Lung (tissue), 12 donors: Measurements from ENCODE around the gene DNAL4. TPM values are rescaled to one million over a fixed set of nuclear protein-coding genes. Genes with fewer than 3 reads are reported as not detected.

Source experiments
- ATAC-seq: fragments of 200-7000 bp; cut with Tn5 transposase; one replicate; pipeline ENCODE4 v1.9.1; 2020; ENCODE audit warnings: moderate number of reproducible peaks; ENCODE audit not compliant: insufficient read depth, low FRiP score
- DNase-seq, 3 donors: peaks; one replicate each; pipeline ENCODE4 v3.0.0-alpha.2; 2013 to 2017
- H3K27ac ChIP-seq, 2 donors: one replicate each; pipeline ENCODE4 v1.5.1; 2013; ENCODE audit warnings: mild to moderate bottlenecking in 2 of 2, moderate library complexity in 2 of 2, control low read depth in 1 of 2, inconsistent platforms in 1 of 2, low read depth in 1 of 2, low read length in 1 of 2
- H3K27me3 ChIP-seq, 3 donors: one replicate each; pipeline ENCODE4 v1.5.1; 2013; ENCODE audit warnings: low read length in 2 of 3; ENCODE audit not compliant: control insufficient read depth in 3 of 3, insufficient read depth in 3 of 3
- H3K36me3 ChIP-seq, 4 donors: one replicate each; pipeline ENCODE4 v1.5.1; 2013; ENCODE audit warnings: low read length in 4 of 4, mild to moderate bottlenecking in 1 of 4, moderate library complexity in 1 of 4; ENCODE audit not compliant: control insufficient read depth in 4 of 4, insufficient read depth in 4 of 4
- H3K4me1 ChIP-seq, 5 donors: one replicate each; pipeline ENCODE4 v1.5.1; 2013; ENCODE audit warnings: low read length in 5 of 5, mild to moderate bottlenecking in 2 of 5, moderate library complexity in 1 of 5; ENCODE audit not compliant: control insufficient read depth in 5 of 5, insufficient read depth in 5 of 5
- H3K4me3 ChIP-seq: one replicate; pipeline ENCODE4 v1.5.1; 2013; ENCODE audit warnings: mild to moderate bottlenecking, control low read depth, moderate library complexity
- H3K9ac ChIP-seq, 2 donors: one replicate each; pipeline ENCODE4 v1.5.1; 2013; ENCODE audit warnings: low read length in 2 of 2, control low read depth in 1 of 2; ENCODE audit not compliant: insufficient read depth in 1 of 2
- H3K9me3 ChIP-seq, 4 donors: one replicate each; pipeline ENCODE4 v1.5.1; 2013; ENCODE audit warnings: low read length in 3 of 4, mild to moderate bottlenecking in 1 of 4, moderate library complexity in 1 of 4; ENCODE audit not compliant: control insufficient read depth in 4 of 4, insufficient read depth in 3 of 4
- WGBS, 2 donors: extraction: QIAGEN DNeasy Blood & Tissue Kit; methylation state at CpG; one replicate each; pipeline ENCODE4 v1.1.7; 2013; 5-methylcytosine and 5-hydroxymethylcytosine counted together
- polyA plus RNA-seq, 2 donors: library from polyadenylated mRNA; stranded (reverse); fragments of 200-250 nt; gene quantifications; one replicate each; pipeline ENCODE4 v1.2.1, GENCODE V29; 2013
- total RNA-seq, 2 donors: library from RNA; depleted of rRNA in 1 of 2; stranded (reverse); fragments of >200 nt in 1 of 2; gene quantifications; one replicate each; pipeline ENCODE4 v1.2.1, GENCODE V29; 2014 to 2021
- TF ChIP-seq, protein P1 (sequence below): IDR thresholded peaks from 2 replicates; pipeline ENCODE4 v1.5.1; 2012; ENCODE audit warnings: mild to moderate bottlenecking; ENCODE audit errors: control extremely low read depth, extremely low read depth
- donor health status: control.
- donor health status: control.
- donor health status: Bipolar disorder and iron deficiency.
- donor health status: healthy.
- donor health status: DM: yes; HTN: yes; CAD: no.

Gene DNAL4
- total and polyA plus RNA-seq, 4 donors, result 22.2 to 29.0 (median 26.3) TPM

DNA sequence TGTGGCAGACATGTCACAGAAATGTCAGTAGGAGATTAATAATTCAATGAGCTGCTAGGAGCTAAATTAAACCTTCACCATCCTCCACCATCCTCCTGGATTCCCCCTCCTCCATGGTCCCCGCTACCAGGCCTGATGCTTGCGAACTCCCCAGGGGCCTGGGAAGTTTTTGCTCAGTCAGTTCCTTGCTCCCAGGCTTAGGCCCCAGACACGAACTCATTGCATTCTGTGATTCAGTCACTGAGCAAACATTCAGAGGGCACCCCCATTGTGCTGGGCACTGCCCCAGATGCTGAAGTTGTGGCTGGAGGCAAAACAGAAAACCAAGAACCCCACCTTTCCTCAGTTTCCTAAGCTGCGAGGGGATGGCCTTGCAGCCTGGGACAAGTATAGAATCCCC, 35.5 kb upstream of the DNAL4 start:
- H3K9me3 ChIP-seq, result no peaks in the 10 kb centered on the region
- H3K36me3 ChIP-seq, result no peaks in the 10 kb centered on the region
- no peak overlapping the region for H3K27ac ChIP-seq
- ATAC-seq (no peak), DNase-seq (no peak)
- TF ChIP-seq, protein P1, sequence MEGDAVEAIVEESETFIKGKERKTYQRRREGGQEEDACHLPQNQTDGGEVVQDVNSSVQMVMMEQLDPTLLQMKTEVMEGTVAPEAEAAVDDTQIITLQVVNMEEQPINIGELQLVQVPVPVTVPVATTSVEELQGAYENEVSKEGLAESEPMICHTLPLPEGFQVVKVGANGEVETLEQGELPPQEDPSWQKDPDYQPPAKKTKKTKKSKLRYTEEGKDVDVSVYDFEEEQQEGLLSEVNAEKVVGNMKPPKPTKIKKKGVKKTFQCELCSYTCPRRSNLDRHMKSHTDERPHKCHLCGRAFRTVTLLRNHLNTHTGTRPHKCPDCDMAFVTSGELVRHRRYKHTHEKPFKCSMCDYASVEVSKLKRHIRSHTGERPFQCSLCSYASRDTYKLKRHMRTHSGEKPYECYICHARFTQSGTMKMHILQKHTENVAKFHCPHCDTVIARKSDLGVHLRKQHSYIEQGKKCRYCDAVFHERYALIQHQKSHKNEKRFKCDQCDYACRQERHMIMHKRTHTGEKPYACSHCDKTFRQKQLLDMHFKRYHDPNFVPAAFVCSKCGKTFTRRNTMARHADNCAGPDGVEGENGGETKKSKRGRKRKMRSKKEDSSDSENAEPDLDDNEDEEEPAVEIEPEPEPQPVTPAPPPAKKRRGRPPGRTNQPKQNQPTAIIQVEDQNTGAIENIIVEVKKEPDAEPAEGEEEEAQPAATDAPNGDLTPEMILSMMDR, result no peak
- no peaks in the 10 kb centered on the region for H3K27me3 ChIP-seq
- H3K4me1 ChIP-seq, result peaks cover 0 to 16% (median 0%) of the 10 kb centered on the region in 5 donors
- H3K4me3 ChIP-seq, result no peak overlapping the region
- 84 to 89% methylated on average over 4 of the region's 4 CpGs for WGBS, 2 donors
- H3K9ac ChIP-seq, result no peak overlapping the region

DNA sequence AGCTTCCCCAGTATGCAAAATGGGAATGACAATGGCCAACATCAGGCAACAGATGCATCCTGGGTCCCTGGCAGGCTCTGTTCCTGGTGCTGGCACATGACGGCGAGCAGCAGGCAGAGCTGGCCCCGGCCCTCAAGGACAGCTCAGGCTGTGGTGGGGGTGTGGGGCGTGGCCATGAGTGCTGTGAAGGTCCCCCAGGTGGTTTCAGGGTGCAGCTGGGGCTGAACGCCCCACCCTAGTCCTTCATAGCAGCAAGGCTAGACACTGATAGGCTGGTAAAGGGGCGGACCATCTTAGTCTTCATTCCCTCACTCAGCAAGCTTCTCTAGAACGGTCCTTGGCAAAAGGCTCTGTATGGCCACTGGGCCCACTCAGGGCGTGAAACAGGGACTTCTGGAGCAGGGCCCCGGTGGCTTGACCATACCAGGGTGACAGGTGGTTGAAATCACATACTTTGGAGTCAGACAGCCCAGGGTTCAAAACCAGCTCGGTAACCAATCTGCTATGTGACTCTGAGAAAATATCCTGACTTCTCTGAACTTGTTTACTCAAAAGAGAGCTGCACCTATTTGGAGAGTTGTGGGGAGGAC, 34.8 kb upstream of the DNAL4 start:
- no peaks in the 10 kb centered on the region for H3K9me3 ChIP-seq
- H3K9ac ChIP-seq, result no peak overlapping the region
- no peak overlapping the region for H3K4me3 ChIP-seq
- H3K27ac ChIP-seq, result no peak overlapping the region
- no peaks in the 10 kb centered on the region for H3K36me3 ChIP-seq
- peaks cover 0 to 16% (median 0%) of the 10 kb centered on the region in 5 donors for H3K4me1 ChIP-seq
- 81 to 86% methylated on average over 10 of the region's 10 CpGs for WGBS, 2 donors
- H3K27me3 ChIP-seq, result no peaks in the 10 kb centered on the region
- TF ChIP-seq, protein P1, result no peak
- ATAC-seq (no peak), DNase-seq (no peak)

DNA sequence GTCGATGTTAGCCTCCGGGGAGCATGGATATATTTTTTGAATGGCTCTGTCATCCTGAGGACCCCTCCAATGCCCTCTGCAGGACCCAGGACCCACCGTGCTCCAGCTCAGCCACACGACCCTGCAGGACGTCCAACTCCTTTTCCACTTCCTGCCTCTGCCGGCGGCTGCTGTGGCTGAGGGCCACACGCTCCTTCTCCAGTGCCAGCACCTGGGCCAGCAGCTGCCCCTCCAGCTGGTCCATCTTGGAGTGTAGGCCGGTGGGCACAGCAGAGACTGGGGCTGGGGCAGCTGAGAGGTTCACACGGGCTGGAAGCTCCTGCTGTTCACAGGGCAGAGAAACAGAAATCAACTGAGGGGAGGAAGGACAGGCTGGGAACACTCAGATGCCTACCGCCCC, 34.2 kb upstream of the DNAL4 start:
- Histone ChIP-seq H3K4me3 (no peak overlapping the region), H3K27me3 (no peaks in the 10 kb centered on the region), H3K4me1 (peaks cover 0 to 16% (median 0%) of the 10 kb centered on the region in 5 donors), H3K9ac (no peak overlapping the region), H3K27ac (no peak overlapping the region), H3K9me3 (no peaks in the 10 kb centered on the region), H3K36me3 (no peaks in the 10 kb centered on the region)
- no peak for DNase-seq
- 59 to 66% methylated on average over 11 of the region's 11 CpGs for WGBS, 2 donors
- TF ChIP-seq, protein P1, result no peak
- no peak for ATAC-seq

DNA sequence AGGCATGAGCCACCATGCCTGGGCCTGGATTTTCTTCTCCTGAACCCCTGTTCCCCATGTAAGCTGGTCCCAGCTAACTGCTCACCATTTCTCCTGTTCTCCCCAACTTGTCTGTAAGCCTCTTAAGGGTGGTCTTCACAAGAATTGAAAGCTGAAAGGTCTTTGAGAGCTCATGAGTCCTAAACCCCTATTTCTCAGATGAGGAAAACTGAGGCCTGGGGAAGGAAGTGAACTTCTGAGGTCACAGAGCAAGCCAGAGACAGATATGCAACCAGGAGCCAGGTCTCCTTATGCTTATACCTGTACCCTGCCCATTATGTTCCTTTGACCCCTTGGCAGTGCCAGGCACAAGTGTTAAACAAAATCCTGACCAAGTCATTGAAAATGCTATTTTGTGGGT, 33.6 kb upstream of the DNAL4 start:
- H3K4me3 ChIP-seq, result no peak overlapping the region
- DNase-seq (no peak), ATAC-seq (no peak)
- TF ChIP-seq, protein P1, result no peak
- H3K36me3 ChIP-seq, result no peaks in the 10 kb centered on the region
- H3K27ac ChIP-seq, result no peak overlapping the region
- no peak overlapping the region for H3K9ac ChIP-seq
- H3K27me3 ChIP-seq, result no peaks in the 10 kb centered on the region
- no peaks in the 10 kb centered on the region for H3K9me3 ChIP-seq
- H3K4me1 ChIP-seq, result peaks cover 0 to 10% (median 0%) of the 10 kb centered on the region in 5 donors
